CD4-positive, alpha-beta T cell (primary cell): ENCODE data around the gene TMPRSS6. TPM values are rescaled to one million over a fixed set of nuclear protein-coding genes. Genes with fewer than 3 reads are reported as not detected.

Source experiments
- ATAC-seq: fragments of 200-7000 bp; cut with Tn5 transposase; one replicate; pipeline ENCODE4 v1.10.0; 2022; ENCODE audit warnings: mild to moderate bottlenecking; ENCODE audit not compliant: poor library complexity
- CTCF ChIA-PET: fragments of 350-600 bp; sonication (Branson Sonifier 250); formaldehyde crosslinking; loops from one replicate; lab custom pipeline; 2021; ENCODE audit warnings: antibody characterized with exemption, inconsistent platforms; lab: Charles Lee
- POLR2A ChIA-PET: fragments of 350-600 bp; sonication (Branson Sonifier 250); formaldehyde crosslinking; loops from one replicate; lab custom pipeline; 2021; ENCODE audit warnings: antibody characterized with exemption, inconsistent platforms; lab: Charles Lee
- DNase-seq, 14 experiments: peaks; one replicate each; pipeline ENCODE4 v3.0.0-alpha.2; 2013 to 2020; ENCODE audit warnings: mixed read lengths in 2 of 14
- H3K27ac ChIP-seq, 2 donors: one replicate each; pipeline versions ENCODE4 v1.5.1 to v1.7.0; 2013; ENCODE audit warnings: low read length in 2 of 2, low read depth in 1 of 2, mild to moderate bottlenecking in 1 of 2
- H3K27me3 ChIP-seq, 2 experiments: 1 replicate in 1 of 2; 2 replicates in 1 of 2; pipeline versions ENCODE4 v1.6.1 to v1.7.0; 2013; ENCODE audit warnings: low read length in 2 of 2, control low read depth in 1 of 2, mild to moderate bottlenecking in 1 of 2, moderate library complexity in 1 of 2; ENCODE audit not compliant: insufficient read depth in 2 of 2, control insufficient read depth in 1 of 2
- H3K36me3 ChIP-seq: one replicate; pipeline ENCODE4 v1.6.1; 2013; ENCODE audit warnings: low read length, control low read depth; ENCODE audit not compliant: insufficient read depth
- H3K4me1 ChIP-seq: one replicate; pipeline ENCODE4 v1.6.1; 2013; ENCODE audit warnings: low read length, control low read depth; ENCODE audit not compliant: insufficient read depth
- H3K4me3 ChIP-seq: one replicate; pipeline ENCODE4 v1.5.1; 2013; ENCODE audit warnings: mild to moderate bottlenecking, low read length, moderate library complexity
- H3K9me3 ChIP-seq, 2 experiments: 1 replicate in 1 of 2; 2 replicates in 1 of 2; pipeline versions ENCODE4 v1.6.1 to v1.7.0; 2013; ENCODE audit warnings: low read length in 2 of 2, mild to moderate bottlenecking in 2 of 2, control low read depth in 1 of 2, moderate library complexity in 1 of 2; ENCODE audit not compliant: control insufficient read depth in 1 of 2, insufficient read depth in 1 of 2
- H3K27ac Mint-ChIP-seq: one replicate; pipeline ENCODE4 v1.8.0; 2020; ENCODE audit warnings: mixed read lengths
- H3K27me3 Mint-ChIP-seq: one replicate; pipeline ENCODE4 v1.8.0; 2021; ENCODE audit warnings: mixed read lengths
- H3K36me3 Mint-ChIP-seq: one replicate; pipeline ENCODE4 v1.8.0; 2021; ENCODE audit warnings: low read depth, mixed read lengths
- H3K4me1 Mint-ChIP-seq: one replicate; pipeline ENCODE4 v1.8.0; 2021; ENCODE audit warnings: low read depth, mixed read lengths
- H3K4me3 Mint-ChIP-seq: one replicate; pipeline ENCODE4 v1.8.0; 2020; ENCODE audit warnings: mild to moderate bottlenecking, mixed read lengths
- H3K9me3 Mint-ChIP-seq: one replicate; pipeline ENCODE4 v1.8.0; 2020; ENCODE audit warnings: mixed read lengths
- intact Hi-C, 2 experiments: fragments of 100-400 bp; cut with DNase I in 1 of 2; cut with micrococcal nuclease in 1 of 2; formaldehyde crosslinking; loops; one replicate each; pipeline versions ENCODE4 v1.15.1 to v1.9.0; 2023 to 2025; cut with DNase I, micrococcal nuclease
- total RNA-seq, 174 experiments: library from RNA in 2 of 174; stranded (reverse) in 2 of 174; gene quantifications; one replicate each; pipeline ENCODE4 v1.2.3 and lab custom pipeline; 2021 to 2026
- TF ChIP-seq, protein P1 (sequence below): fragments of 200-600 bp; IDR thresholded peaks from one replicate; pipeline ENCODE4 v1.8.0; 2022; ENCODE audit warnings: antibody characterized with exemption, mild to moderate bottlenecking

Gene TMPRSS6
- total RNA-seq, 2 experiments from 2014 or later, result 0.19 to 0.39 TPM

GRCh38 chr22:37122598-37123180 is 13.2 kb upstream of the TMPRSS6 start:
- intact Hi-C loops, result loop anchor here (1.0 to 5.0 kb wide), 6 partner anchors 27 to 77 kb away; partner anchors contain the start of gene IL2RB (in 1 of the 2)
- Histone ChIP-seq H3K4me1 (peaks cover 61% of the 10 kb centered on the region), H3K27ac (peak overlapping the region; percentile 96), H3K27me3 (no peaks in the 10 kb centered on the region), H3K36me3 (peaks cover 14% of the 10 kb centered on the region), H3K4me3 (no peak overlapping the region), H3K9me3 (no peaks in the 10 kb centered on the region)
- H3K4me3 Mint-ChIP-seq, result peak overlapping the region; percentile 36
- ChIA-PET CTCF (interaction anchor here (0.5 to 2.9 kb wide), 14 partner anchors 9 to 482 kb away, joined by 3 to 24 read pairs (median 5); partner anchors contain the start of genes CYTH4, IL2RB and KCTD17), POLR2A (interaction anchor here (0.7 to 4.5 kb wide), 21 partner anchors 9 to 485 kb away, joined by 3 to 44 read pairs (median 4); partner anchors contain the start of genes GGA1, IFT27, IL2RB and KCTD17)
- TF ChIP-seq, protein P1, sequence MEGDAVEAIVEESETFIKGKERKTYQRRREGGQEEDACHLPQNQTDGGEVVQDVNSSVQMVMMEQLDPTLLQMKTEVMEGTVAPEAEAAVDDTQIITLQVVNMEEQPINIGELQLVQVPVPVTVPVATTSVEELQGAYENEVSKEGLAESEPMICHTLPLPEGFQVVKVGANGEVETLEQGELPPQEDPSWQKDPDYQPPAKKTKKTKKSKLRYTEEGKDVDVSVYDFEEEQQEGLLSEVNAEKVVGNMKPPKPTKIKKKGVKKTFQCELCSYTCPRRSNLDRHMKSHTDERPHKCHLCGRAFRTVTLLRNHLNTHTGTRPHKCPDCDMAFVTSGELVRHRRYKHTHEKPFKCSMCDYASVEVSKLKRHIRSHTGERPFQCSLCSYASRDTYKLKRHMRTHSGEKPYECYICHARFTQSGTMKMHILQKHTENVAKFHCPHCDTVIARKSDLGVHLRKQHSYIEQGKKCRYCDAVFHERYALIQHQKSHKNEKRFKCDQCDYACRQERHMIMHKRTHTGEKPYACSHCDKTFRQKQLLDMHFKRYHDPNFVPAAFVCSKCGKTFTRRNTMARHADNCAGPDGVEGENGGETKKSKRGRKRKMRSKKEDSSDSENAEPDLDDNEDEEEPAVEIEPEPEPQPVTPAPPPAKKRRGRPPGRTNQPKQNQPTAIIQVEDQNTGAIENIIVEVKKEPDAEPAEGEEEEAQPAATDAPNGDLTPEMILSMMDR, result peak; percentile 6
- H3K27ac Mint-ChIP-seq, result peak overlapping the region; percentile 95
- H3K27me3 Mint-ChIP-seq, result no peaks in the 10 kb centered on the region
- peaks cover 16% of the 10 kb centered on the region for H3K36me3 Mint-ChIP-seq
- DNase-seq, result no peak
- ATAC-seq, result no peak
- H3K9me3 Mint-ChIP-seq, result no peaks in the 10 kb centered on the region
- peaks cover 52% of the 10 kb centered on the region for H3K4me1 Mint-ChIP-seq

- H3K27ac Mint-ChIP-seq, result peak overlapping the region; percentile 95
- peak overlapping the region; percentile 84 for H3K4me3 Mint-ChIP-seq
- H3K36me3 ChIP-seq, result peaks cover 9% of the 10 kb centered on the region
- peak overlapping the region; percentile 30 for H3K4me3 ChIP-seq
- H3K27ac ChIP-seq, result peak overlapping the region; percentile 96
- intact Hi-C loops, result loop anchor here (1.0 to 5.0 kb wide), 6 partner anchors 27 to 77 kb away; partner anchors contain the start of gene IL2RB (in 1 of the 2)
- ChIA-PET POLR2A (interaction anchor here (0.6 to 4.5 kb wide), 27 partner anchors 10 to 486 kb away, joined by 3 to 44 read pairs (median 4); partner anchors contain the start of genes GGA1, IFT27, IL2RB and KCTD17), CTCF (interaction anchor here (0.5 to 2.9 kb wide), 14 partner anchors 9 to 482 kb away, joined by 3 to 24 read pairs (median 5); partner anchors contain the start of genes CYTH4, IL2RB and KCTD17)
- peaks cover 61% of the 10 kb centered on the region for H3K4me1 ChIP-seq
- peaks cover 10% of the 10 kb centered on the region for H3K36me3 Mint-ChIP-seq
- no peaks in the 10 kb centered on the region for H3K9me3 ChIP-seq
- TF ChIP-seq, protein P1, result peak; percentile 35
- peak; percentile 95 for ATAC-seq
- no peaks in the 10 kb centered on the region for H3K27me3 Mint-ChIP-seq
- no peaks in the 10 kb centered on the region for H3K9me3 Mint-ChIP-seq
- no peaks in the 10 kb centered on the region for H3K27me3 ChIP-seq
- H3K4me1 Mint-ChIP-seq, result peaks cover 52% of the 10 kb centered on the region
- peak; percentile 78 to 99 (median 88) for DNase-seq
Observed at GRCh38 chr22:37121887-37122591, 12.5 kb upstream of the TMPRSS6 start.

DNA sequence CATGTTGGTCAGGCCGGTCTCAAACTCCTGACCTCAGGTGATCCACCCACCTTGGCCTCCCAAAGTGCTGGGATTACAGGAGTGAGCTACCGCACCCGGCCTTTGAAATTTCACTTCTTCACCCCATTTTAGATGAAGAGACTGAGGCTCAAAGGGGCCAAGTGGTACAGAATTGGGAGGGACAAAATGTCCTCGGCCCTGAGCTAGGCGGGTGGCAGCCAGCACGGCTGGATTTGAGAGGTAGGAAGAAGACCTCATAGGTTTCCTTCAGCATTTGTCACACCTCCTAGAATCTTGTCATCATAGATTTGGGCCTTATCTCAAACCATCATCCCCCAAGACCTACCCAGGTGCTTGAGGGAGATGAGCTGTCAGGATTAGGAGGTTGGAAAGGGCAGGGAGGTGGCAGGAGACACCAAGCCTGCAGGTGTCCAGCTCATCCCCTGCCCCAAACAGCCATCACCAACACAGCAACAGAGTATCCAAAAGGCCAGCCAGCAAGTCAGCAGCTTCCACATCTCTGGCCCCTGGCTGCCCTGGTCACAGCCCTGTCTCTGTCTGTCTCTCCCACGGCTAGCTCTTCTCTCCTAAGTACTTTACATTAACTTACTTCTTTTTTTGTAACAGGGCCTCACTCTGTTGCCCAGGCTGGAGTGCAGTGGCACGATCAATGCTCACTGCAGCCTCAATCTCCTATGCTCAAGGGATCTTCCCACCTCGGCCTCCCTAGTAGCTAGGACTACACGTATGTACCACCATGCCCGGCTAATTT is 11.2 kb upstream of the TMPRSS6 start:
- Histone ChIP-seq H3K27ac (peak overlapping the region; percentile 96), H3K4me1 (peaks cover 61% of the 10 kb centered on the region), H3K9me3 (no peaks in the 10 kb centered on the region), H3K36me3 (no peaks in the 10 kb centered on the region), H3K4me3 (no peak overlapping the region), H3K27me3 (no peaks in the 10 kb centered on the region)
- Mint-ChIP-seq H3K27me3 (no peaks in the 10 kb centered on the region), H3K27ac (peak overlapping the region; percentile 95), H3K4me1 (peaks cover 52% of the 10 kb centered on the region), H3K36me3 (no peaks in the 10 kb centered on the region), H3K4me3 (no peak overlapping the region), H3K9me3 (no peaks in the 10 kb centered on the region)
- ChIA-PET POLR2A (interaction anchor here (0.9 to 4.5 kb wide), 4 partner anchors 12 to 447 kb away, joined by 3 to 29 read pairs (median 14); no protein-coding TSS in a partner anchor), CTCF (interaction anchor here (0.9 to 2.9 kb wide), 5 partner anchors 21 to 102 kb away, joined by 4 to 24 read pairs (median 5); partner anchors contain the start of genes IL2RB and TST)
- DNase-seq (no peak), ATAC-seq (no peak)
- intact Hi-C loops, result loop anchor here in 1 of 2 experiments (5.0 kb wide), 1 partner anchor 47 kb away; no protein-coding TSS in a partner anchor
- TF ChIP-seq, protein P1, result no peak
